ENCODE results near the gene ACR. TPM values are rescaled to one million over a fixed set of nuclear protein-coding genes. Genes with fewer than 3 reads are reported as not detected.

Gene ACR
- total RNA-seq (2014; rRNA removed; shearing (Covaris generic)) = not detected in 2 replicates

- DNase-seq (ENCODE audit: low spot score) = peak; percentile 51
- in situ Hi-C loops (cut with HindIII; ENCODE audit: low sequenced_read_pairs) = no loop called here
Measured at GRCh38 chr22:50737728-50738648, at the start of gene ACR. Gene ACR (plus strand): TSS chr22:50738204. CDS start chr22:50738236, 32 bp downstream.

GRCh38 chr22:50688448-50688847 lies 49.6 kb upstream of the ACR start:
- in situ Hi-C loops (cut with HindIII; ENCODE audit: low sequenced_read_pairs) = no loop called here
- DNase-seq (ENCODE audit: low spot score) = no peak

GRCh38 chr22:50691521-50691920 lies 46.5 kb upstream of the ACR start:
- DNase-seq (ENCODE audit: low spot score) = peak; percentile 70
- in situ Hi-C loops (cut with HindIII; ENCODE audit: low sequenced_read_pairs) = no loop called here

GRCh38 chr22:50693462-50693861 lies 44.5 kb upstream of the ACR start:
- in situ Hi-C loops (cut with HindIII; ENCODE audit: low sequenced_read_pairs) = no loop called here

GRCh38 chr22:50694099-50694605 lies 43.9 kb upstream of the ACR start:
- in situ Hi-C loops (cut with HindIII; ENCODE audit: low sequenced_read_pairs) = no loop called here
- DNase-seq (ENCODE audit: low spot score) = no peak

More at GRCh38 chr22:50693462-50693861, 44.5 kb upstream of the ACR start:
- DNase-seq (ENCODE audit: low spot score) = no peak

GRCh38 chr22:50694766-50695420 lies 43.1 kb upstream of the ACR start:
- no peak for DNase-seq (ENCODE audit: low spot score)
- in situ Hi-C loops (cut with HindIII; ENCODE audit: low sequenced_read_pairs) = no loop called here

GRCh38 chr22:50695421-50696250 lies 42.4 kb upstream of the ACR start:
- peak; percentile 27 for DNase-seq (ENCODE audit: low spot score)
- in situ Hi-C loops (cut with HindIII; ENCODE audit: low sequenced_read_pairs) = no loop called here

GRCh38 chr22:50696251-50696798 lies 41.7 kb upstream of the ACR start:
- in situ Hi-C loops (cut with HindIII; ENCODE audit: low sequenced_read_pairs) = no loop called here
- peak; percentile 32 for DNase-seq (ENCODE audit: low spot score)

- in situ Hi-C loops (cut with HindIII; ENCODE audit: low sequenced_read_pairs) = no loop called here
- peak; percentile 40 for DNase-seq (ENCODE audit: low spot score)
Measured at GRCh38 chr22:50696799-50697561, 41.0 kb upstream of the ACR start.

GRCh38 chr22:50697667-50698506 lies 40.1 kb upstream of the ACR start:
- in situ Hi-C loops (cut with HindIII; ENCODE audit: low sequenced_read_pairs) = no loop called here
- DNase-seq (ENCODE audit: low spot score) = no peak

GRCh38 chr22:50698546-50698945 lies 39.5 kb upstream of the ACR start:
- DNase-seq (ENCODE audit: low spot score) = no peak
- in situ Hi-C loops (cut with HindIII; ENCODE audit: low sequenced_read_pairs) = no loop called here

- in situ Hi-C loops (cut with HindIII; ENCODE audit: low sequenced_read_pairs) = no loop called here
Measured at GRCh38 chr22:50699001-50699755, 38.8 kb upstream of the ACR start.

GRCh38 chr22:50699756-50700386 lies 38.1 kb upstream of the ACR start:
- in situ Hi-C loops (cut with HindIII; ENCODE audit: low sequenced_read_pairs) = no loop called here
- peak; percentile 55 for DNase-seq (ENCODE audit: low spot score)

More at GRCh38 chr22:50699001-50699755, 38.8 kb upstream of the ACR start:
- DNase-seq (ENCODE audit: low spot score) = peak; percentile 98

GRCh38 chr22:50700387-50701075 lies 37.5 kb upstream of the ACR start:
- DNase-seq (ENCODE audit: low spot score) = peak; percentile 25
- in situ Hi-C loops (cut with HindIII; ENCODE audit: low sequenced_read_pairs) = no loop called here

- in situ Hi-C loops (cut with HindIII; ENCODE audit: low sequenced_read_pairs) = no loop called here
- peak; percentile 86 for DNase-seq (ENCODE audit: low spot score)
Measured at GRCh38 chr22:50701076-50701419, 37.0 kb upstream of the ACR start.

All from G401 (cell line).